ENCODE data around the gene STRIP2. TPM values are rescaled to one million over a fixed set of nuclear protein-coding genes. Genes with fewer than 3 reads are reported as not detected.

Gene STRIP2
- total RNA-seq, 1 donor from 2014 or later = 0.87 TPM

GRCh38 chr7:129394101-129394500 is 40.1 kb upstream of the STRIP2 start:
- no peak for TF ChIP-seq CTCF (IDR thresholded peaks at IDR 0.05)
- H3K9me3 Mint-ChIP-seq (ENCODE audit: low read depth) = no peaks in the 10 kb centered on the region
- H3K4me1 Mint-ChIP-seq (ENCODE audit: low read depth) = no peaks in the 10 kb centered on the region
- H3K4me3 Mint-ChIP-seq (ENCODE audit: unreplicated experiment) = no peak overlapping the region
- DNase-seq (ENCODE audit: low spot score) = no peak
- peaks cover 1% of the 10 kb centered on the region for H3K36me3 Mint-ChIP-seq (ENCODE audit: low read depth)
- H3K27ac Mint-ChIP-seq (ENCODE audit: unreplicated experiment) = no peak overlapping the region
- H3K27me3 Mint-ChIP-seq (ENCODE audit: low read depth) = no peaks in the 10 kb centered on the region

- Mint-ChIP-seq H3K4me3 (ENCODE audit: unreplicated experiment) (no peak overlapping the region), H3K4me1 (ENCODE audit: low read depth) (no peaks in the 10 kb centered on the region), H3K36me3 (ENCODE audit: low read depth) (peaks cover 3% of the 10 kb centered on the region), H3K27ac (ENCODE audit: unreplicated experiment) (no peak overlapping the region), H3K27me3 (ENCODE audit: low read depth) (no peaks in the 10 kb centered on the region), H3K9me3 (ENCODE audit: low read depth) (no peaks in the 10 kb centered on the region)
- no peak for DNase-seq (ENCODE audit: low spot score)
- no peak for TF ChIP-seq CTCF (IDR thresholded peaks at IDR 0.05)
Measured at GRCh38 chr7:129394982-129395914, 39.0 kb upstream of the STRIP2 start.

- Mint-ChIP-seq H3K9me3 (ENCODE audit: low read depth) (no peaks in the 10 kb centered on the region), H3K4me3 (ENCODE audit: unreplicated experiment) (no peak overlapping the region), H3K36me3 (ENCODE audit: low read depth) (peaks cover 7% of the 10 kb centered on the region), H3K27ac (ENCODE audit: unreplicated experiment) (no peak overlapping the region), H3K4me1 (ENCODE audit: low read depth) (peaks cover 7% of the 10 kb centered on the region), H3K27me3 (ENCODE audit: low read depth) (no peaks in the 10 kb centered on the region)
- TF ChIP-seq CTCF (IDR thresholded peaks at IDR 0.05) = no peak
- no peak for DNase-seq (ENCODE audit: low spot score)
Measured at GRCh38 chr7:129401228-129401966, 32.8 kb upstream of the STRIP2 start.

GRCh38 chr7:129401967-129402860 is 32.0 kb upstream of the STRIP2 start:
- DNase-seq (ENCODE audit: low spot score) = no peak
- H3K27ac Mint-ChIP-seq (ENCODE audit: unreplicated experiment) = no peak overlapping the region
- no peak overlapping the region for H3K4me3 Mint-ChIP-seq (ENCODE audit: unreplicated experiment)

More at GRCh38 chr7:129401967-129402860, 32.0 kb upstream of the STRIP2 start:
- no peak for TF ChIP-seq CTCF (IDR thresholded peaks at IDR 0.05)
- Mint-ChIP-seq H3K36me3 (ENCODE audit: low read depth) (peaks cover 7% of the 10 kb centered on the region), H3K9me3 (ENCODE audit: low read depth) (no peaks in the 10 kb centered on the region), H3K4me1 (ENCODE audit: low read depth) (peaks cover 7% of the 10 kb centered on the region), H3K27me3 (ENCODE audit: low read depth) (no peaks in the 10 kb centered on the region)

Measured in chondrocyte (in vitro differentiated cells).